ENCODE results near the gene KCNF1. TPM values are rescaled to one million over a fixed set of nuclear protein-coding genes. Genes with fewer than 3 reads are reported as not detected.
A peak's percentile ranks its signal among the peaks of the same experiment; 100 is the strongest.

Gene KCNF1
- total RNA-seq, 1 experiment from 2014 or later: 3.2 TPM

- no peaks in the 10 kb centered on the region for H3K79me1 ChIP-seq (ENCODE audit: insufficient read depth, low read depth, low read length, poor library complexity, severe bottlenecking)
- peaks cover 2% of the 10 kb centered on the region for H3K27me3 Mint-ChIP-seq (ENCODE audit: low read depth)
- no peak overlapping the region for H3K27ac Mint-ChIP-seq
- H4K20me1 ChIP-seq (ENCODE audit: control insufficient read depth, insufficient read depth, insufficient read length): no peaks in the 10 kb centered on the region
- peaks cover 7 to 14% of the 10 kb centered on the region in 2 experiments for H3K4me1 Mint-ChIP-seq
- no peak overlapping the region for H2BK120ac ChIP-seq (ENCODE audit: low read depth, low read length, poor library complexity, severe bottlenecking)
- H2BK5ac ChIP-seq (ENCODE audit: insufficient read length, low read length): no peak overlapping the region
- peak; percentile 44; the same call in 2 of the 3 replicates for TF ChIP-seq CTCF (conservative IDR thresholded peaks at IDR 0.05)
- H3K9me3 ChIP-seq (ENCODE audit: control insufficient read depth, low read depth, low read length): no peaks in the 10 kb centered on the region
- no peak overlapping the region for H2BK20ac ChIP-seq (ENCODE audit: low read depth, low read length, poor library complexity, severe bottlenecking)
- H3K4me3 Mint-ChIP-seq: no peak overlapping the region; a peak in 1 of 5 replicates
- H4K8ac ChIP-seq (replicated peaks; ENCODE audit: insufficient read length, low read depth, low read length): no peak overlapping the region
- H2AK5ac ChIP-seq (ENCODE audit: insufficient read length, low read length): no peak overlapping the region
- H3K23me2 ChIP-seq (ENCODE audit: insufficient read length, low read depth, low read length, poor library complexity, severe bottlenecking): no peaks in the 10 kb centered on the region
- no peak overlapping the region for H3K27ac ChIP-seq (ENCODE audit: insufficient read length, low read depth, low read length)
- no peaks in the 10 kb centered on the region for H3K9me3 Mint-ChIP-seq
- H3K4ac ChIP-seq (ENCODE audit: low read depth, low read length): no peak overlapping the region
- no peak overlapping the region for H4K5ac ChIP-seq (ENCODE audit: insufficient read length, low read depth, low read length)
- H3K56ac ChIP-seq (ENCODE audit: insufficient read length, low read depth, low read length): no peak overlapping the region
- no peak for DNase-seq
- WGBS (ENCODE audit: extremely low coverage, insufficient read length, low lambda C conversion rate): no CpG with 5 or more reads among the region's 14 CpGs
- H3K4me2 ChIP-seq (ENCODE audit: insufficient read depth, insufficient read length, low read length): no peak overlapping the region
- no peaks in the 10 kb centered on the region for H3K79me2 ChIP-seq (ENCODE audit: insufficient read depth, low read length)
- H2BK15ac ChIP-seq (ENCODE audit: low read depth, low read length): no peak overlapping the region
- no peak overlapping the region for H2BK12ac ChIP-seq (ENCODE audit: insufficient read length, low read depth, low read length)
- no peak overlapping the region for H4K91ac ChIP-seq (ENCODE audit: insufficient read length, low read depth, low read length)
- no peaks in the 10 kb centered on the region for H3K4me1 ChIP-seq (ENCODE audit: insufficient read depth, low read length)
- H3K27me3 ChIP-seq (ENCODE audit: insufficient read depth, low read length): no peaks in the 10 kb centered on the region
- no peak overlapping the region for H3K14ac ChIP-seq (ENCODE audit: insufficient read depth, low read length)
- no peak overlapping the region for H2AFZ ChIP-seq (ENCODE audit: low read length)
- H3K18ac ChIP-seq (ENCODE audit: insufficient read length, low read depth, low read length): no peak overlapping the region
- H3K9ac ChIP-seq (ENCODE audit: extremely low read depth, insufficient read length, low read length): no peak overlapping the region
- H3K23ac ChIP-seq (ENCODE audit: insufficient read length, low read depth, low read length): no peak overlapping the region
- H3K36me3 Mint-ChIP-seq (ENCODE audit: insufficient read depth in 1 of 3, low read depth in 3 of 3): no peaks in the 10 kb centered on the region
- no peak overlapping the region for H3T11ph ChIP-seq (ENCODE audit: low read length)
Observed at GRCh38 chr2:10864861-10865636, 46.7 kb upstream of the KCNF1 start.

All from H9 (cell line).